HCT116 (cell line): ENCODE results near the gene HCRTR1. TPM values are rescaled to one million over a fixed set of nuclear protein-coding genes. Genes with fewer than 3 reads are reported as not detected.

Source experiments
- ATAC-seq: fragments of 200-7000 bp; cut with Tn5 transposase; 2 replicates; pipeline ENCODE4 v1.9.1; 2020; ENCODE audit warnings: mild to moderate bottlenecking, moderate library complexity
- BruUV-seq: library from RNA; stranded (reverse); fragments of 400-500 nt; replicated peaks from 2 replicates; lab custom pipeline; 2021; lab: Mats Ljungman, UMichigan
- CTCF ChIA-PET: fragments of 300-600 bp; sonication (Branson Sonifier 250); formaldehyde crosslinking; loops from one replicate; lab custom pipeline; 2021; ENCODE audit warnings: antibody characterized with exemption; lab: Charles Lee
- POLR2A ChIA-PET: fragments of 300-600, 350-600 bp; sonication (Branson Sonifier 250); formaldehyde crosslinking; loops from one replicate; lab custom pipeline; 2021; ENCODE audit warnings: antibody characterized with exemption; lab: Charles Lee
- RAD21 ChIA-PET, 2 experiments: fragments of 300-600 bp; sonication (Branson Sonifier 250); formaldehyde crosslinking; loops; one replicate each; lab custom pipeline; 2023; ENCODE audit warnings: low total read pairs in 2 of 2; ENCODE audit not compliant: uncharacterized antibody in 2 of 2, unreplicated experiment in 2 of 2, low non-redundant PET in 1 of 2; lab: Charles Lee
- DNase-seq: peaks from one replicate; pipeline ENCODE4 v3.0.0-alpha.2; 2010; ENCODE audit warnings: low read depth, low spot score
- H2AFZ ChIP-seq: fragments of 200-600 bp; shearing (Covaris generic), sonication (generic); 2 replicates; pipeline ENCODE4 v1.6.1; 2017; ENCODE audit warnings: low read depth, mixed run types, mixed read lengths, antibody characterized with exemption, low read length; ENCODE audit not compliant: poor library complexity, severe bottlenecking
- H3K27ac ChIP-seq: 2 replicates; pipeline ENCODE4 v1.5.1; 2012; ENCODE audit warnings: low read depth, low read length
- H3K27me3 ChIP-seq: fragments of 200-600 bp; sonication (generic); 2 replicates; pipeline ENCODE4 v1.6.1; 2016; ENCODE audit warnings: mixed run types, low read length, mixed read lengths; ENCODE audit not compliant: insufficient read depth
- H3K36me3 ChIP-seq, 2 experiments: fragments of 200-500 bp in 1 of 2; fragments of 200-600 bp in 1 of 2; sonication (Bioruptor generic) in 1 of 2; sonication (generic) in 1 of 2; 2 replicates each; pipeline versions ENCODE4 v1.5.1 to v1.6.1; 2014 to 2016; ENCODE audit warnings: low read length in 2 of 2, inconsistent platforms in 1 of 2, mixed read lengths in 1 of 2, mixed run types in 1 of 2; ENCODE audit not compliant: insufficient read depth in 2 of 2, control insufficient read depth in 1 of 2
- H3K4me1 ChIP-seq, 2 experiments: fragments of 200-600 bp in 1 of 2; sonication (generic) in 1 of 2; 2 replicates each; pipeline versions ENCODE4 v1.5.1 to v1.6.1; 2012 to 2017; ENCODE audit warnings: low read length in 2 of 2, inconsistent platforms in 1 of 2, mild to moderate bottlenecking in 1 of 2, mixed read lengths in 1 of 2, mixed run types in 1 of 2, moderate library complexity in 1 of 2; ENCODE audit not compliant: insufficient read depth in 2 of 2, control insufficient read depth in 1 of 2
- H3K4me2 ChIP-seq: fragments of 200-600 bp; sonication (generic); 2 replicates; pipeline ENCODE4 v1.6.1; 2017; ENCODE audit warnings: mixed run types, low read length, mixed read lengths
- H3K4me3 ChIP-seq, 2 experiments: fragments of 200-600 bp in 1 of 2; sonication (generic) in 1 of 2; replicated peaks in 1 of 2; 2 replicates each; pipeline ENCODE4 v1.5.1; 2011 to 2016; ENCODE audit warnings: low read length in 2 of 2, control low read depth in 1 of 2, low read depth in 1 of 2, mild to moderate bottlenecking in 1 of 2, mixed read lengths in 1 of 2, mixed run types in 1 of 2
- H3K79me2 ChIP-seq: fragments of 200-600 bp; sonication (generic); 2 replicates; pipeline ENCODE4 v1.6.1; 2017; ENCODE audit warnings: mild to moderate bottlenecking, mixed run types, low read length, moderate library complexity, mixed read lengths; ENCODE audit not compliant: insufficient read depth
- H3K9ac ChIP-seq: fragments of 200-600 bp; sonication (generic); 2 replicates; pipeline ENCODE4 v1.6.1; 2016; ENCODE audit warnings: low read length, mixed read lengths
- H3K9me2 ChIP-seq: fragments of 200-600 bp; sonication (generic), shearing (Covaris generic); 2 replicates; pipeline ENCODE4 v1.6.1; 2017; ENCODE audit warnings: mixed run types, mild to moderate bottlenecking, moderate library complexity; ENCODE audit not compliant: insufficient read depth
- H3K9me3 ChIP-seq, 2 experiments: fragments of 200-500 bp in 1 of 2; fragments of 200-600 bp in 1 of 2; sonication (Bioruptor generic) in 1 of 2; sonication (generic) in 1 of 2; 2 replicates each; pipeline ENCODE4 v1.6.1; 2014 to 2017; ENCODE audit warnings: low read length in 2 of 2, mixed read lengths in 2 of 2, inconsistent platforms in 1 of 2, low read depth in 1 of 2, mild to moderate bottlenecking in 1 of 2, mixed run types in 1 of 2, moderate library complexity in 1 of 2; ENCODE audit not compliant: control insufficient read depth in 1 of 2, insufficient read depth in 1 of 2
- H4K20me1 ChIP-seq: fragments of 200-600 bp; sonication (generic), shearing (Covaris generic); 2 replicates; pipeline ENCODE4 v1.6.1; 2017; ENCODE audit warnings: mixed run types, mild to moderate bottlenecking, moderate library complexity; ENCODE audit not compliant: insufficient read depth
- CEBPB ChIP-seq: IDR thresholded peaks from 2 replicates; pipeline ENCODE4 v1.6.1; 2012; ENCODE audit warnings: low read depth
- CTCF ChIP-seq, 3 experiments: fragments of 200-600 bp in 1 of 3; sonication (generic) in 1 of 3; IDR thresholded peaks in 2 of 3; conservative IDR thresholded peaks in 1 of 3; 2 replicates each; pipeline ENCODE4 v1.5.1; 2012 to 2017; ENCODE audit warnings: low read depth in 2 of 3, low read length in 2 of 3, antibody characterized with exemption in 1 of 3, borderline replicate concordance in 1 of 3, control low read depth in 1 of 3, mild to moderate bottlenecking in 1 of 3, mixed read lengths in 1 of 3, mixed run types in 1 of 3, moderate library complexity in 1 of 3; ENCODE audit not compliant: insufficient read depth in 1 of 3
- EGR1 ChIP-seq: IDR thresholded peaks from 2 replicates; pipeline ENCODE4 v1.6.1; 2012; ENCODE audit warnings: low read depth
- ELF1 ChIP-seq: IDR thresholded peaks from 2 replicates; pipeline ENCODE4 v1.6.1; 2012; ENCODE audit warnings: low read depth, borderline replicate concordance
- EZH2 ChIP-seq: fragments of 200-600 bp; sonication (generic); IDR thresholded peaks from 2 replicates; pipeline ENCODE4 v1.6.1; 2017; ENCODE audit warnings: antibody characterized with exemption, mixed run types
- EZH2phosphoT487 ChIP-seq: fragments of 200-600 bp; IDR thresholded peaks from 2 replicates; pipeline ENCODE4 v1.6.1; 2018; ENCODE audit warnings: antibody characterized with exemption, borderline replicate concordance
- JUND ChIP-seq: IDR thresholded peaks from 2 replicates; pipeline ENCODE4 v1.6.1; 2012
- MAX ChIP-seq: IDR thresholded peaks from 2 replicates; pipeline ENCODE4 v1.6.1; 2012
- POLR2A ChIP-seq: IDR thresholded peaks from 2 replicates; pipeline ENCODE4 v1.7.0; 2011; ENCODE audit warnings: borderline replicate concordance; ENCODE audit not compliant: insufficient read depth, insufficient read length; ENCODE audit errors: extremely low read depth
- POLR2AphosphoS5 ChIP-seq: IDR thresholded peaks from 2 replicates; pipeline ENCODE4 v1.6.1; 2011; ENCODE audit warnings: mild to moderate bottlenecking, low read depth, low read length, moderate library complexity
- RAD21 ChIP-seq: IDR thresholded peaks from 2 replicates; pipeline ENCODE4 v1.6.1; 2012; ENCODE audit warnings: low read depth, mild to moderate bottlenecking
- SIN3A ChIP-seq: IDR thresholded peaks from 2 replicates; pipeline ENCODE4 v1.6.1; 2012; ENCODE audit warnings: low read depth
- SP1 ChIP-seq: IDR thresholded peaks from 2 replicates; pipeline ENCODE4 v1.6.1; 2012; ENCODE audit warnings: low read depth
- SRF ChIP-seq: IDR thresholded peaks from 2 replicates; pipeline ENCODE4 v1.6.1; 2012; ENCODE audit warnings: low read depth
- TCF7L2 ChIP-seq: IDR thresholded peaks from 2 replicates; pipeline ENCODE4 v1.7.0; 2011; ENCODE audit warnings: borderline replicate concordance, inconsistent platforms; ENCODE audit not compliant: insufficient read depth, insufficient read length; ENCODE audit errors: extremely low read depth
- ZFX ChIP-seq: fragments of 450-650 bp; IDR thresholded peaks from 2 replicates; pipeline ENCODE4 v1.6.1; 2017
- ZNF274 ChIP-seq: fragments of 200-500 bp; sonication (Bioruptor generic); IDR thresholded peaks from 2 replicates; pipeline ENCODE4 v1.6.1; 2014; ENCODE audit warnings: mild to moderate bottlenecking, low read depth, low read length, inconsistent platforms
- intact Hi-C: fragments of 100-400 bp; cut with micrococcal nuclease; formaldehyde crosslinking; loops from 2 replicates; pipeline ENCODE4 v1.10.0; 2022
- total RNA-seq: library from RNA; stranded (reverse); gene quantifications from one replicate; pipeline ENCODE4 v1.2.1, GENCODE V29; 2021; ENCODE audit not compliant: unreplicated experiment
- TF ChIP-seq, protein P1 (sequence below): IDR thresholded peaks from 2 replicates; pipeline ENCODE4 v1.6.1; 2012
- TF ChIP-seq, protein P2 (sequence below): IDR thresholded peaks from 2 replicates; pipeline ENCODE4 v1.6.1; 2011; ENCODE audit warnings: mild to moderate bottlenecking, low read length, moderate library complexity; ENCODE audit not compliant: insufficient replicate concordance; ENCODE audit errors: extremely low read depth
- TF ChIP-seq, protein P3 (sequence below): IDR thresholded peaks from 2 replicates; pipeline ENCODE4 v1.6.1; 2012; ENCODE audit warnings: low read depth

Gene HCRTR1
- total RNA-seq, 1 experiment from 2014 or later = not detected

DNA sequence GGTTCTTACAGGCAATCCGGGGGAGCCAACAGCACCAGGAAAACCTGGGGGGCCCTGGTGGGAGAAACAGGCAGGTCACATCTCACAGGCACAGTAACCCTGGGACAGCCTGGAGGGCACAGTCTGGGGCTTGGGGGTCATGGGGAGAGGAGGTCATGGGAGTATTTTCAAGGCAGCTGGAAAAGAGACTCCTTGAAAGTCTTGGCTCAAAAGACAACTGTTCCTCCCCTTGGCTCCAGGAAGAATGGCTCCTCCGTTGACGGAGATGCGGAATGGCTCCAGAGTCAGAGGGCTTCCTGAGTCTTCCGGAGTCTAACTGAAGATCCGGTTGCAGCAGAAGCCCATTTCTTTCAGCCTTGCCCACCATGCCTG is 53.1 kb downstream of the HCRTR1 start:
- intact Hi-C loops = no loop called here
- Histone ChIP-seq H3K4me2 (peak overlapping the region; percentile 89), H4K20me1 (no peaks in the 10 kb centered on the region), H3K27me3 (no peaks in the 10 kb centered on the region), H3K4me1 (peaks cover 23 to 29% of the 10 kb centered on the region in 2 experiments), H3K9me2 (no peaks in the 10 kb centered on the region), H3K27ac (peak overlapping the region; percentile 46), H2AFZ (no peak overlapping the region), H3K9me3 (no peaks in the 10 kb centered on the region), H3K9ac (no peak overlapping the region; the same call in 1 of the 2 replicates), H3K36me3 (no peaks in the 10 kb centered on the region), H3K4me3 (peak overlapping the region; percentile 8 to 47)
- POLR2A ChIA-PET = interaction anchor here (1.0 to 1.3 kb wide), 2 partner anchors 9 to 83 kb away, joined by 3 to 4 read pairs; no protein-coding TSS in a partner anchor
- BruUV-seq = no TSS peak
- ATAC-seq (peak; percentile 9; the same call in 1 of the 2 replicates), DNase-seq (no peak)
- CTCF ChIA-PET = interaction anchor here (1.0 to 1.5 kb wide), 7 partner anchors 35 to 392 kb away, joined by 3 to 13 read pairs (median 5); no protein-coding TSS in a partner anchor
- RAD21 ChIA-PET = interaction anchor here in 1 of 2 experiments (1.3 kb wide), 1 partner anchor 118 kb away, joined by 10 read pairs; no protein-coding TSS in a partner anchor
- TF ChIP-seq, protein P1, sequence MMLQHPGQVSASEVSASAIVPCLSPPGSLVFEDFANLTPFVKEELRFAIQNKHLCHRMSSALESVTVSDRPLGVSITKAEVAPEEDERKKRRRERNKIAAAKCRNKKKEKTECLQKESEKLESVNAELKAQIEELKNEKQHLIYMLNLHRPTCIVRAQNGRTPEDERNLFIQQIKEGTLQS = no peak
- TF ChIP-seq JUND (no peak), EZH2phosphoT487 (no peak), EGR1 (no peak), SIN3A (no peak), CTCF (IDR thresholded peaks at IDR 0.05 in 2 of 3, conservative IDR thresholded peaks at IDR 0.05 in 1 of 3; ENCODE audit: borderline replicate concordance in 1 of 3, insufficient read depth in 1 of 3, low read depth in 2 of 3, low read length in 2 of 3) (no peak), ELF1 (no peak), RAD21 (no peak), POLR2AphosphoS5 (no peak), ZNF274 (no peak), POLR2A (no peak), SRF (no peak), CEBPB (no peak), EZH2 (no peak), TCF7L2 (no peak), SP1 (no peak), MAX (no peak), ZFX (no peak)
- TF ChIP-seq, protein P2, sequence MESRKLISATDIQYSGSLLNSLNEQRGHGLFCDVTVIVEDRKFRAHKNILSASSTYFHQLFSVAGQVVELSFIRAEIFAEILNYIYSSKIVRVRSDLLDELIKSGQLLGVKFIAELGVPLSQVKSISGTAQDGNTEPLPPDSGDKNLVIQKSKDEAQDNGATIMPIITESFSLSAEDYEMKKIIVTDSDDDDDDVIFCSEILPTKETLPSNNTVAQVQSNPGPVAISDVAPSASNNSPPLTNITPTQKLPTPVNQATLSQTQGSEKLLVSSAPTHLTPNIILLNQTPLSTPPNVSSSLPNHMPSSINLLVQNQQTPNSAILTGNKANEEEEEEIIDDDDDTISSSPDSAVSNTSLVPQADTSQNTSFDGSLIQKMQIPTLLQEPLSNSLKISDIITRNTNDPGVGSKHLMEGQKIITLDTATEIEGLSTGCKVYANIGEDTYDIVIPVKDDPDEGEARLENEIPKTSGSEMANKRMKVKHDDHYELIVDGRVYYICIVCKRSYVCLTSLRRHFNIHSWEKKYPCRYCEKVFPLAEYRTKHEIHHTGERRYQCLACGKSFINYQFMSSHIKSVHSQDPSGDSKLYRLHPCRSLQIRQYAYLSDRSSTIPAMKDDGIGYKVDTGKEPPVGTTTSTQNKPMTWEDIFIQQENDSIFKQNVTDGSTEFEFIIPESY = no peak
- TF ChIP-seq, protein P3, sequence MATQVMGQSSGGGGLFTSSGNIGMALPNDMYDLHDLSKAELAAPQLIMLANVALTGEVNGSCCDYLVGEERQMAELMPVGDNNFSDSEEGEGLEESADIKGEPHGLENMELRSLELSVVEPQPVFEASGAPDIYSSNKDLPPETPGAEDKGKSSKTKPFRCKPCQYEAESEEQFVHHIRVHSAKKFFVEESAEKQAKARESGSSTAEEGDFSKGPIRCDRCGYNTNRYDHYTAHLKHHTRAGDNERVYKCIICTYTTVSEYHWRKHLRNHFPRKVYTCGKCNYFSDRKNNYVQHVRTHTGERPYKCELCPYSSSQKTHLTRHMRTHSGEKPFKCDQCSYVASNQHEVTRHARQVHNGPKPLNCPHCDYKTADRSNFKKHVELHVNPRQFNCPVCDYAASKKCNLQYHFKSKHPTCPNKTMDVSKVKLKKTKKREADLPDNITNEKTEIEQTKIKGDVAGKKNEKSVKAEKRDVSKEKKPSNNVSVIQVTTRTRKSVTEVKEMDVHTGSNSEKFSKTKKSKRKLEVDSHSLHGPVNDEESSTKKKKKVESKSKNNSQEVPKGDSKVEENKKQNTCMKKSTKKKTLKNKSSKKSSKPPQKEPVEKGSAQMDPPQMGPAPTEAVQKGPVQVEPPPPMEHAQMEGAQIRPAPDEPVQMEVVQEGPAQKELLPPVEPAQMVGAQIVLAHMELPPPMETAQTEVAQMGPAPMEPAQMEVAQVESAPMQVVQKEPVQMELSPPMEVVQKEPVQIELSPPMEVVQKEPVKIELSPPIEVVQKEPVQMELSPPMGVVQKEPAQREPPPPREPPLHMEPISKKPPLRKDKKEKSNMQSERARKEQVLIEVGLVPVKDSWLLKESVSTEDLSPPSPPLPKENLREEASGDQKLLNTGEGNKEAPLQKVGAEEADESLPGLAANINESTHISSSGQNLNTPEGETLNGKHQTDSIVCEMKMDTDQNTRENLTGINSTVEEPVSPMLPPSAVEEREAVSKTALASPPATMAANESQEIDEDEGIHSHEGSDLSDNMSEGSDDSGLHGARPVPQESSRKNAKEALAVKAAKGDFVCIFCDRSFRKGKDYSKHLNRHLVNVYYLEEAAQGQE = no peak
- TF ChIP-seq, all 23 proteins: peak for 0
- no peaks in the 10 kb centered on the region for H3K79me2 ChIP-seq
